GM13976 (cell line): ENCODE data around the gene FRK.
"Not testable (repeated sequence)": the region's sequence is repeated elsewhere in the genome, so short reads cannot be mapped to it uniquely, and the experiment has no call there.

Experiments
- DNase-seq: peaks from one replicate; pipeline ENCODE4 v3.0.0; 2012; ENCODE audit warnings: low spot score
- in situ Hi-C: fragments of 300-500 bp; cut with MboI; formaldehyde crosslinking; loops from one replicate; pipeline ENCODE4 v1.12.0; 2022; ENCODE audit warnings: low sequenced_read_pairs, mixed read lengths, inconsistent platforms; ENCODE audit not compliant: unreplicated experiment
- TF ChIP-seq, protein P1 (sequence below): IDR thresholded peaks from 2 replicates; pipeline ENCODE4 v1.5.1; 2012; ENCODE audit warnings: borderline replicate concordance, mild to moderate bottlenecking; ENCODE audit not compliant: insufficient read depth; ENCODE audit errors: extremely low read depth, missing control alignments, control extremely low read depth

The FRK gene

DNA sequence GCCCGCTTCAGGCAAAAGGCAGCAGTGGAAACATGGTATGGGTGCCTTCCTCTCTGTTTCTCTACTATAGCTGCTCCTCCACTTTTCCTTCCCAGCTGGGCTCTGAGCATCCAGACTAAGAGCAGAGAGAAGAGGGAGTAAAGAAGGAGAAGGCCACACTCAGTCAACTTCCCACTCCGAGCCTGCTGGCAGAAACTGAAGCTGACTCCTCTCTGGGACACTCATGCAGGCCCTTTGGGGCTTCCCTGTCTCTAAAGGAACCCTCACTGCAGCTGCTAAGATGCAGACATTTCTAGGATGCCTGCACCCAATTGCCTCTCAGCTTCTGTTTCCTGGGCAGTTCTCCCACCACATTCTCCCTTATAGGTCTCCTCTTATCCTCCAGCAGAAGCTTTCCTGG lies 88.9 kb downstream of the FRK start:
- TF ChIP-seq, protein P1, sequence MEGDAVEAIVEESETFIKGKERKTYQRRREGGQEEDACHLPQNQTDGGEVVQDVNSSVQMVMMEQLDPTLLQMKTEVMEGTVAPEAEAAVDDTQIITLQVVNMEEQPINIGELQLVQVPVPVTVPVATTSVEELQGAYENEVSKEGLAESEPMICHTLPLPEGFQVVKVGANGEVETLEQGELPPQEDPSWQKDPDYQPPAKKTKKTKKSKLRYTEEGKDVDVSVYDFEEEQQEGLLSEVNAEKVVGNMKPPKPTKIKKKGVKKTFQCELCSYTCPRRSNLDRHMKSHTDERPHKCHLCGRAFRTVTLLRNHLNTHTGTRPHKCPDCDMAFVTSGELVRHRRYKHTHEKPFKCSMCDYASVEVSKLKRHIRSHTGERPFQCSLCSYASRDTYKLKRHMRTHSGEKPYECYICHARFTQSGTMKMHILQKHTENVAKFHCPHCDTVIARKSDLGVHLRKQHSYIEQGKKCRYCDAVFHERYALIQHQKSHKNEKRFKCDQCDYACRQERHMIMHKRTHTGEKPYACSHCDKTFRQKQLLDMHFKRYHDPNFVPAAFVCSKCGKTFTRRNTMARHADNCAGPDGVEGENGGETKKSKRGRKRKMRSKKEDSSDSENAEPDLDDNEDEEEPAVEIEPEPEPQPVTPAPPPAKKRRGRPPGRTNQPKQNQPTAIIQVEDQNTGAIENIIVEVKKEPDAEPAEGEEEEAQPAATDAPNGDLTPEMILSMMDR = no peak
- in situ Hi-C loops = no loop called here
- no peak for DNase-seq

DNA sequence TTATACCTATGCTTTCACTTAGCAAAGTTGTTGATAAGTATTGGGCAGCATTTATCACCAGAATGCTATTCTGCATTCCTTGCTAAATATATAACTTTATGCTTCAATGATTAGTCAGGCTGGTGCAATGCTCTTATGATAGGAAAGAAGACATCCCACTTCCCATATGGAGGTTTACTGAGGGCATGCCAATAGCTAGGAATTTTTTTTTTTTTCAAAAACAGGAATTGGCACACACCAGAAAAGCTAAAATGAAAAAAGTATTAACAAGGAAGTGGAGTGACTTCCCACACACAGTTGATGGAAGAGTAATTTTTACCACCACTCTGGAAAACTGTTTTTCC lies 90.8 kb downstream of the FRK start:
- no peak for DNase-seq
- in situ Hi-C loops = no loop called here
- TF ChIP-seq, protein P1 = no peak

DNA sequence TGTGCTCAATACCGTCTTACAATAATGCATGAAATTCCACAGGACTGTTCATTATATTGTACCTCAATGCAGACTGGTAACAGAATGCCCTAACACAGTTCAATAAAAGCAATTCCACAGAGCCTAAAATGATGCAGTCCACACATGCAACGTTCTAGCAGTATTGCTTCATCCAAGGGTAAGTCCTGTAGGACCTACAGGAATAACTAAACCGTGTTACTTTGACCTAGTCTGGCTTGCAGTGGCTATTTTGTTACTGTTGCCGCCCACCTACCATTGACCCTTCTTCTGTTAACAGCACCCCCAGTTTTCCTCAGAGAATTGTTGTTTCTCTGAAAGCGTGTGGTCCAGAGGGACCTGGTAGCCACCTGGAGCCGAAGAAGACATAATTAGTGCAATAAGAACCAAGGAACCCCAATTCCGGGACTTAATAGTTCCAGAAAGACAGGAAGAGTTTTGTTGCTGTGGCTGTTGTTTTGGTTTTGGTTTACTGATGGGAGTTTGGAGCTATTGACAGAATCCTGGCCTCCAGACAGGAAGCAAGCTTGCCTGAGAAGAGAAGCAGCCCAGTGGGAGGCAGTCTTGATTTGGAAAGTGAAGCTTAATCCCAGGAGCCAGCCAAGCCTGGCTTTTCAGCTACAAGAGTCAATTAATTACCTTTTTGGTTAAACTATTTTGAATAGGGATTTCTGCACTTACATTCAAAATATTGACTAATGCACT lies 91.3 kb downstream of the FRK start:
- no peak for DNase-seq
- TF ChIP-seq, protein P1 = no peak
- in situ Hi-C loops = no loop called here

DNA sequence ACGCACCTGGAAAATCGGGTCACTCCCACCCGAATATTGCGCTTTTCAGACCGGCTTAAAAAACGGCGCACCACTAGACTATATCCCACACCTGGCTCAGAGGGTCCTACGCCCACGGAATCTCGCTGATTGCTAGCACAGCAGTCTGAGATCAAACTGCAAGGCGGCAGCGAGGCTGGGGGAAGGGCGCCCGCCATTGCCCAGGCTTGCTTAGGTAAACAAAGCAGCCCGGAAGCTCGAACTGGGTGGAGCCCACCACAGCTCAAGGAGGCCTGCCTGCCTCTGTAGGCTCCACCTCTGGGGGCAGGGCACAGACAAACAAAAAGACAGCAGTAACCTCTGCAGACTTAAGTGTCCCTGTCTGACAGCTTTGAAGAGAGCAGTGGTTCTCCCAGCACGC lies 100.4 kb downstream of the FRK start:
- DNase-seq, in situ Hi-C loops: not testable (repeated sequence)

DNA sequence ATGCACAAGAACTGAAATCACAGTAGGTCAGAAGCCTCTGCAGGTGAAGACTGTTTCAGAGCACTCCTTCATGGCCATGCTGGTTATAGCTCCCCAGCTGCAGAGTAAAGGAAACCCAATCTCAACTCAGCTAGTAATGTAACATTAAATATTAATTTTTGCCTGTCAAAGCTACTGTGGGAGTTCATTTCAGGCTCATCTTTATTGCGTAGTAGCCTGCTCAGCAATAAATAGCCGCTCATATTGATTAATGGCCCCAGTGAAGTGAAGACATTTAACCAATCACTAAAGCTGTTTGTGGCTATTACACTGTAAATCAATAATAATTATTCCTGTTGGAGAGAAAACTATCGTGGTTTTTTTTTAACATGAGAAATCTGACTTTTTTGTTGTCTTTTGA lies 101.7 kb downstream of the FRK start:
- DNase-seq = no peak
- in situ Hi-C loops = no loop called here
- TF ChIP-seq, protein P1 = no peak

DNA sequence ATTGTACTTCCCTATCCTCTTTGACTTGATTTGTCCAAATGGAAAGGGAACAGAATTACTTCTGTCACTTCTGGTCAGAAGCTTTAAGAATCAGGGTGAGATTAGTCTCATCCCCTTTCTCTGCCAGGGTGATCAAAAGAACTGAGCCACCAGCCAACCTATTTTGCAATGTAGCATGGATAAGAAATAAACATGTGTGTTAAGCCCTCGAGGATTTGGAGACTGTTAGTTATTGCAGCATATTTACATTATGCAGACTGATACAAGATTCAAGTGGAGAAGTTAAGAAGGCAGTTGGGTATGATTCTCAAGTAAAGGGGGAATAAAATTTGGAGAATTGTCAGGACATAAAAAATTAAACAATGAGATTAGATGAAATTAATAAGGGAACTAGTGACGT lies 106.0 kb downstream of the FRK start:
- no peak for DNase-seq
- TF ChIP-seq, protein P1 = no peak
- in situ Hi-C loops = no loop called here

DNA sequence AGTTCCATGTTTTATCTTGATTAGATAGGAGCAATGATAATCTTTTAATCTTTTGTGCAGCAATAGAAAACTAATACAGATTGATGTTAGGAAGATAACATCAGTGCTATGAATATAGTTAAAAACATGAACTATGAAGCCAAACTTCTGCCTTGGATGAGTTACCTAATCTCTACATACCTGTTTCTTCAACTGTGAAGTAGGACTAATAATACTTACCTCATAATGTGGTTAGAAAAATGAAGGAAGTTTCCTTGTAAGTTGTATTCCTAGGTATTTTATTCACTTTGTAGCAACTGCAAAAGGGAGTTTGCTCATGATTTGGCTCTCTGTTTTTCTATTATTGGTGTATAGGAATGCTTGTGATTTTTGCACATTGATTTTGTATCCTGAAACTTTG lies 111.9 kb downstream of the FRK start:
- in situ Hi-C loops = no loop called here
- DNase-seq = no peak
- TF ChIP-seq, protein P1 = no peak
